Retinal pigment epithelial cell (primary cell): ENCODE results near the gene AREL1.

ENCODE experiments used
- DNase-seq: peaks from one replicate; pipeline ENCODE4 v3.0.0-alpha.2; 2010; ENCODE audit warnings: low read depth
- H3K4me3 ChIP-seq: 2 replicates; pipeline ENCODE4 v1.5.1; 2011; ENCODE audit warnings: mild to moderate bottlenecking, low read length, control low read depth, moderate library complexity
- TF ChIP-seq, protein P1 (sequence below): conservative IDR thresholded peaks from 2 replicates; pipeline ENCODE4 v1.5.1; 2011; ENCODE audit warnings: low read depth, low read length, control low read depth, inconsistent platforms

AREL1 gene

GRCh38 chr14:74661726-74662450, 51.0 kb downstream of the AREL1 start:
- DNase-seq = no peak
- TF ChIP-seq, protein P1, sequence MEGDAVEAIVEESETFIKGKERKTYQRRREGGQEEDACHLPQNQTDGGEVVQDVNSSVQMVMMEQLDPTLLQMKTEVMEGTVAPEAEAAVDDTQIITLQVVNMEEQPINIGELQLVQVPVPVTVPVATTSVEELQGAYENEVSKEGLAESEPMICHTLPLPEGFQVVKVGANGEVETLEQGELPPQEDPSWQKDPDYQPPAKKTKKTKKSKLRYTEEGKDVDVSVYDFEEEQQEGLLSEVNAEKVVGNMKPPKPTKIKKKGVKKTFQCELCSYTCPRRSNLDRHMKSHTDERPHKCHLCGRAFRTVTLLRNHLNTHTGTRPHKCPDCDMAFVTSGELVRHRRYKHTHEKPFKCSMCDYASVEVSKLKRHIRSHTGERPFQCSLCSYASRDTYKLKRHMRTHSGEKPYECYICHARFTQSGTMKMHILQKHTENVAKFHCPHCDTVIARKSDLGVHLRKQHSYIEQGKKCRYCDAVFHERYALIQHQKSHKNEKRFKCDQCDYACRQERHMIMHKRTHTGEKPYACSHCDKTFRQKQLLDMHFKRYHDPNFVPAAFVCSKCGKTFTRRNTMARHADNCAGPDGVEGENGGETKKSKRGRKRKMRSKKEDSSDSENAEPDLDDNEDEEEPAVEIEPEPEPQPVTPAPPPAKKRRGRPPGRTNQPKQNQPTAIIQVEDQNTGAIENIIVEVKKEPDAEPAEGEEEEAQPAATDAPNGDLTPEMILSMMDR = no peak
- H3K4me3 ChIP-seq = no peak overlapping the region

- TF ChIP-seq, protein P1 = no peak
- no peak for DNase-seq
- no peak overlapping the region for H3K4me3 ChIP-seq
Observed at GRCh38 chr14:74660863-74661262, 52.0 kb downstream of the AREL1 start.

DNA sequence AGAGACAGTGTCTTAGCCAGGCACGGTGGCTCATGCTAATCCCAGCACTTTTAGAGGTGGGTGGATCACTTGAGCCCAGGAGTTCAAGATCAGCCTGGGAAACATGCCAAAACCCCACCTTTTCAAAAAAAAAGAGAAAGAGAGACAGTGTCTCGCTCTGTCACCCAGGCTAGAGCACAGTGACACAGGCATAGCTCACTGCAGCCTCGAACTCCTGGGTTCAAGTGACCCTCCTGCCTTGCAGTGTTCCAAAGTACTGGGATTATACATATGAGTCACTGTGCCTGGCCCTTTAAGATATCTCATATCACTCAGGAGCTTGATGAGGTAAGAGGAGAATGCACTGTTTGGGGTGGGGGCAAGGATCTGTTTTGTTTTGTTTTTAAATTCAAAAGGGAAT, 52.7 kb downstream of the AREL1 start:
- DNase-seq = no peak
- TF ChIP-seq, protein P1 = no peak
- no peak overlapping the region for H3K4me3 ChIP-seq

GRCh38 chr14:74658535-74659131, 54.2 kb downstream of the AREL1 start:
- H3K4me3 ChIP-seq = no peak overlapping the region
- TF ChIP-seq, protein P1 = no peak
- no peak for DNase-seq

DNA sequence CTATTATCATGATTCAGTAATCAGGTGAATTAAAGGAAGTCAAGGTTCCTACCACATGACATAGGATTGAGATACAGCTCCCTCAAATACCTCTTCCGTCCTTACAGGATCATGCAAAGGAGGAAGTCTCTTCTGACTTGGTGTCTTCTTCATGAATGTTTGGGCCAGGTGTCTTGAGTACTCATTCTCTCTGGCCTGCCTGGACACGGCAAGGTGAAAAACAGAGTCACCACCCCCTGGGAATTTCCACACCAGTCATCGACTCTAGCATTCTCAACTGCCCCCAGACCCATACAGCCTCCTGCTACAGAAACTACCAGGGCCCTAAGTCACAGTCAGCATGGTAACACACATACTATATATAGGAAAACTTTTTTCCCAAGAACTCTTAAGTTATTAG, 55.9 kb downstream of the AREL1 start:
- TF ChIP-seq, protein P1 = no peak
- no peak for DNase-seq
- no peak overlapping the region for H3K4me3 ChIP-seq

DNA sequence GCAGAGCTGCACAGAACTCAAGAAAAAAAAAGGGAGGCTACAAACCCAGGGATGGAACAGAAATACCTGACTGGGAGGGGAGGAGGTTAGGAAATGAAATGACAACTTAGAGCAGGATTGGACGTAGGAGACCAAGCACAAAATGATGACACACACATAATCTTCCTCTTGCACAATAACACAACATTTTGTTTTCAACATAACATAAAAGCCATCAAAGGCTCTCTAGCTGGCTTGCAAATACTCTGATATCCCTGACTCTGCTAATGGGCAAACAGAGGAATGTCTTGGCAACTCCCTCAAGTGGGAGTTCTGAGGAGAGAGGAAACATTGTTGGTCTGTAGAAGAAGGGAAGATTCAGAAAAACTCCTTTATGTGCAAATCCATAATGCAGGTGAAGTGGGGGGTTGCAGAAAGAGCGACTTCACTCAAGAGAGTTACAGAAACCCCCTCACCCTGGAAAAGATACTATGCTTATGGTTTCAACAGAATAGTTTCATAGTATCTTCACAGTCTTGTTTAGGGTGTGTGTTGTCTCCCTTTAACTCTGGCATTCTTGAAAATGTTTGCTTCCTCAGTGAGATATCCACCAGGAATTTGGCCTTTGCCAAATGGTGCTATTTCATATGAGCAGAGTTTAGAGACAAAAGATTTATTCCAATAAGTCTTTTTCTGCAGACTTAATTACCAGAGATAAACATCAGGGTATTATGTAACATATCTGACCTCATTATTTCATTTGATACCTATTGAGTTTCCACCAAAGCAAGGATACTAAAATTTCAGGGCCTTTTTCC, 57.1 kb downstream of the AREL1 start:
- no peak overlapping the region for H3K4me3 ChIP-seq
- DNase-seq = peak; percentile 56
- TF ChIP-seq, protein P1 = no peak

DNA sequence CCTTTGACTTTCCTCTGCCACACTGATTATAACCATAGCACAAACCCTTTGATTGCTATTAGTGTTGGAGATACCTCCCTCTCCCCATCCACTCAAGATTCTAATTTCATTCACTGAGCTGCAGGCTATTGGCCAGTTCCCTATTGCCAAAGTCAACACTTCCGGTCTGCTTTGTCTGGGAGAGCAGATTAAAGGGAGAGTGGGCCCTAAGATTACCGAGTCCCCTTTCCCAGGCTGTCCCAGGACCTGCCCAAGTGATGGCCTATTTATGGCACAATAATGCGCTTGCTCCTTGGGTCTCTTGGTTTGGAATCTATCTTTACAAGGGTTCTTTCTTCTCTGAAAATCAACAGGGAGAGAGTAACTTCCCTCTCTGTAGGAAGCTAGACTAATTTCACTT, 57.9 kb downstream of the AREL1 start:
- no peak overlapping the region for H3K4me3 ChIP-seq
- TF ChIP-seq, protein P1 = no peak
- DNase-seq = no peak
